PFSK-1 (cell line): ENCODE results near the gene AASDHPPT.

Experiments used
- POLR2AphosphoS5 ChIP-seq: IDR thresholded peaks from 2 replicates; pipeline ENCODE4 v1.6.1; 2012; ENCODE audit warnings: low read depth, mild to moderate bottlenecking, control low read depth, low read length, moderate library complexity
- SIN3A ChIP-seq: IDR thresholded peaks from 2 replicates; pipeline ENCODE4 v1.6.1; 2012; ENCODE audit warnings: mild to moderate bottlenecking, low read length, moderate library complexity, borderline replicate concordance; ENCODE audit not compliant: insufficient read depth
- TAF1 ChIP-seq: IDR thresholded peaks from 2 replicates; pipeline ENCODE4 v1.6.1; 2012; ENCODE audit warnings: low read length, control low read depth, borderline replicate concordance; ENCODE audit not compliant: insufficient read depth

GRCh38 chr11:106051103-106051502 lies 26.4 kb upstream of the AASDHPPT start:
- TF ChIP-seq POLR2AphosphoS5 (no peak), TAF1 (no peak), SIN3A (no peak)
